Chondrocyte (in vitro differentiated cells): ENCODE measurements around the gene GLYATL3. TPM values are rescaled to one million over a fixed set of nuclear protein-coding genes. Genes with fewer than 3 reads are reported as not detected.

Source experiments
- DNase-seq: peaks from one replicate; pipeline ENCODE4 v3.0.0; 2021; ENCODE audit warnings: mixed read lengths, low spot score
- H3K27ac Mint-ChIP-seq: one replicate; pipeline ENCODE4 v1.8.0; 2021; ENCODE audit warnings: mild to moderate bottlenecking, moderate library complexity, mixed read lengths; ENCODE audit not compliant: unreplicated experiment
- H3K27me3 Mint-ChIP-seq: 2 replicates; pipeline ENCODE4 v1.8.0; 2021; ENCODE audit warnings: low read depth, mixed read lengths
- H3K36me3 Mint-ChIP-seq: 2 replicates; pipeline ENCODE4 v1.8.0; 2021; ENCODE audit warnings: low read depth, mixed read lengths
- H3K4me1 Mint-ChIP-seq: 2 replicates; pipeline ENCODE4 v1.8.0; 2021; ENCODE audit warnings: low read depth, mild to moderate bottlenecking, mixed read lengths
- H3K4me3 Mint-ChIP-seq: one replicate; pipeline ENCODE4 v1.8.0; 2021; ENCODE audit warnings: mild to moderate bottlenecking, moderate library complexity, mixed read lengths; ENCODE audit not compliant: unreplicated experiment
- H3K9me3 Mint-ChIP-seq: 2 replicates; pipeline ENCODE4 v1.8.0; 2021; ENCODE audit warnings: low read depth, mixed read lengths
- total RNA-seq: library from RNA; stranded (reverse); gene quantifications from 3 replicates; pipeline ENCODE4 v1.2.1, GENCODE V29; 2021
- TF ChIP-seq, protein P1 (sequence below): fragments of 200-600 bp; sonication (generic); IDR thresholded peaks from 2 replicates; pipeline ENCODE4 v1.5.0; 2021; ENCODE audit warnings: antibody characterized with exemption, mild to moderate bottlenecking, moderate library complexity

The GLYATL3 gene
- total RNA-seq, 1 donor from 2014 or later, result not detected

- Mint-ChIP-seq H3K4me1 (peaks cover 5% of the 10 kb centered on the region), H3K4me3 (no peak overlapping the region), H3K27ac (no peak overlapping the region), H3K27me3 (peaks cover 7% of the 10 kb centered on the region), H3K9me3 (peaks cover 2% of the 10 kb centered on the region), H3K36me3 (no peaks in the 10 kb centered on the region)
- TF ChIP-seq, protein P1, sequence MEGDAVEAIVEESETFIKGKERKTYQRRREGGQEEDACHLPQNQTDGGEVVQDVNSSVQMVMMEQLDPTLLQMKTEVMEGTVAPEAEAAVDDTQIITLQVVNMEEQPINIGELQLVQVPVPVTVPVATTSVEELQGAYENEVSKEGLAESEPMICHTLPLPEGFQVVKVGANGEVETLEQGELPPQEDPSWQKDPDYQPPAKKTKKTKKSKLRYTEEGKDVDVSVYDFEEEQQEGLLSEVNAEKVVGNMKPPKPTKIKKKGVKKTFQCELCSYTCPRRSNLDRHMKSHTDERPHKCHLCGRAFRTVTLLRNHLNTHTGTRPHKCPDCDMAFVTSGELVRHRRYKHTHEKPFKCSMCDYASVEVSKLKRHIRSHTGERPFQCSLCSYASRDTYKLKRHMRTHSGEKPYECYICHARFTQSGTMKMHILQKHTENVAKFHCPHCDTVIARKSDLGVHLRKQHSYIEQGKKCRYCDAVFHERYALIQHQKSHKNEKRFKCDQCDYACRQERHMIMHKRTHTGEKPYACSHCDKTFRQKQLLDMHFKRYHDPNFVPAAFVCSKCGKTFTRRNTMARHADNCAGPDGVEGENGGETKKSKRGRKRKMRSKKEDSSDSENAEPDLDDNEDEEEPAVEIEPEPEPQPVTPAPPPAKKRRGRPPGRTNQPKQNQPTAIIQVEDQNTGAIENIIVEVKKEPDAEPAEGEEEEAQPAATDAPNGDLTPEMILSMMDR, result no peak
- no peak for DNase-seq
Observed at GRCh38 chr6:49515485-49516146, 15.9 kb downstream of the GLYATL3 start.

DNA sequence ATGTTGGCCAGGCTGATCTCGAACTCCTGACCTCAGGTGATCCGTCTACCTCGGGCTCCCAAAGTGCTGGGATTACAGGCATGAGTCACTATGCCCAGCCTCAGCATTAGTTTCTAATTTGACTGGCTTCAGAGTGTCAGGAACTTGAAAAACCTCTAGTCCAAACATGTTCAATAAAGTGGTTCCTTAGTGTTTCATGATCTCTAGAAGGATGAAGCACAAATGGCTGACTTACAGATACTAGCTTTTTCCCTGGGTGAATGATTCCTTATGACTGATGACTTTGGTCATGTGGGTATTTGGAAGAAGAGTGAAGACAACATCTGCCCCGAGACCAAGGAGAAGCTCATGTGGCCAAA lies 16.4 kb downstream of the GLYATL3 start:
- no peak overlapping the region for H3K4me3 Mint-ChIP-seq
- TF ChIP-seq, protein P1, result no peak
- peaks cover 5% of the 10 kb centered on the region for H3K4me1 Mint-ChIP-seq
- peaks cover 2% of the 10 kb centered on the region for H3K9me3 Mint-ChIP-seq
- H3K36me3 Mint-ChIP-seq, result no peaks in the 10 kb centered on the region
- no peak overlapping the region for H3K27ac Mint-ChIP-seq
- peaks cover 7% of the 10 kb centered on the region for H3K27me3 Mint-ChIP-seq
- DNase-seq, result no peak

- TF ChIP-seq, protein P1, result no peak
- Mint-ChIP-seq H3K4me3 (no peak overlapping the region), H3K36me3 (no peaks in the 10 kb centered on the region), H3K9me3 (peaks cover 2% of the 10 kb centered on the region), H3K27me3 (peaks cover 5% of the 10 kb centered on the region), H3K27ac (no peak overlapping the region), H3K4me1 (peaks cover 5% of the 10 kb centered on the region)
- DNase-seq, result no peak
Observed at GRCh38 chr6:49517919-49518318, 18.2 kb downstream of the GLYATL3 start.

DNA sequence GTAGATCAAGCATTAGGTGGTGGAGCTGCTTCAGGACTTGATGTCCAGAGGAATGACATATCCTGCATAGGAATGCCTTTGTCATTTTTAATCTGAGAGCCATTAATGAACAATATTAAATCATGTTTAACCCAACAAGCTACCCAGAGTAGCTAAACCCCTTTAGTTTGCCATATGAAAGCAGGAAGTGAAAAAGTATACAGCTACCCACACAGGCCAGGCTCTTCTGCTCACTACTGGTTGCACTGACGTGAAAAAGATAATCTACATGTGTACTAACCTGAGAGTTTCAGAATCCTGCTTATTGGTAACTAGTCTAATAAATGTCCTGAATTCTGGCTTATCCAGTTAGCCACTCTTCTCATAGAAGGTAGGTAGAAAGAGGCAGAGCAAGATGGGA lies 19.9 kb downstream of the GLYATL3 start:
- peaks cover 2% of the 10 kb centered on the region for H3K9me3 Mint-ChIP-seq
- no peak for DNase-seq
- no peaks in the 10 kb centered on the region for H3K4me1 Mint-ChIP-seq
- H3K27me3 Mint-ChIP-seq, result peaks cover 5% of the 10 kb centered on the region
- H3K27ac Mint-ChIP-seq, result no peak overlapping the region
- H3K4me3 Mint-ChIP-seq, result no peak overlapping the region
- TF ChIP-seq, protein P1, result no peak
- H3K36me3 Mint-ChIP-seq, result no peaks in the 10 kb centered on the region

DNA sequence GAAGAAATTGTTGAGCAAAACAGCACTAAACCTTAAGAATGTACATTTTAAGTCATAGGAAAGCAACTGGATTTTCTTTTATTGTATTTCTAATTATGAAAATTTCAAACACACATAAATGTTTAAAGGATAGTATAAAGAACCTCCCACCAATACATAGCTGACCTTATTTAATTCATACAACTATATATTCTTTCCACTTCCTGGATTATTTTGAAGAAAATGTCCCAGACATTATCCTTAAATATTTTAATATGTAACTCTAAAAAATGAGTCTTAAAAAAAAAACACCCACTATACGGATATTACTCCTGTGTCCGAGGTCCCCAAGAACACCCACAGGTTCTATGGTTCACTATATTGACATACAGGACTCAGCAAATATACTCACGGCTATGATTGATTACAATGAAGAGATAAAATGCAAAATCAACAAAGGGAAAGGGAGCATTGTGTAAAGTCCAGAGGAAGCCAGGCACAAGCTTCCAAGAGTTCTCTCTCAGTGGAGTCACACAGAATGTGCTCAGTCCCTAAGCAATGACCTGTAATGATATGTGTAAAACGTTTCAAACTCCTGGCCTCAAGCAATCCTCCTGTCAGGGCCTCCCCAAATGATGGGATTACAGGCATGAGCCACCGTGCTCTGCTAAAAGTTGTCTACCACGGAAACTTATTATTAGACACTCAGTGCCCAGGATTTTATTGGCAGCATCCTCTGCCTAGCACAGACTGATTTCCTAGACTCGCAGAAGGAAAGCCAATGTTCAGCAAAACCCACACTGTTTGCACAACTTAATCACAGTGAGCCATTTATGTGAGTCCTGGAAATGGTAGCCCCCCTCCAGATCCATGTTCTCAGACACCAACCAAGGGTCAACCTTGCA lies 23.2 kb downstream of the GLYATL3 start:
- no peak overlapping the region for H3K27ac Mint-ChIP-seq
- H3K36me3 Mint-ChIP-seq, result no peaks in the 10 kb centered on the region
- H3K27me3 Mint-ChIP-seq, result peaks cover 5% of the 10 kb centered on the region
- no peak overlapping the region for H3K4me3 Mint-ChIP-seq
- H3K9me3 Mint-ChIP-seq, result peaks cover 2% of the 10 kb centered on the region
- H3K4me1 Mint-ChIP-seq, result no peaks in the 10 kb centered on the region
- TF ChIP-seq, protein P1, result no peak
- DNase-seq, result no peak
